Kidney (tissue), 14 donors: ENCODE measurements around the gene ATAD3C. TPM values are rescaled to one million over a fixed set of nuclear protein-coding genes. Genes with fewer than 3 reads are reported as not detected.

Experiments used
- DNase-seq, 5 donors: peaks; one replicate each; pipeline ENCODE4 v3.0.0-alpha.2; 2013 to 2020
- FAIRE-seq: peaks from 2 replicates; lab custom pipeline; 2012; peaks lifted over from hg19 to GRCh38; lab: Jason Lieb, UNC
- H3K27ac ChIP-seq, 2 donors: one replicate each; pipeline ENCODE4 v1.7.0; 2013; ENCODE audit warnings: low read depth in 2 of 2, low read length in 2 of 2, inconsistent platforms in 1 of 2
- H3K27me3 ChIP-seq: one replicate; pipeline ENCODE4 v1.7.1; 2013; ENCODE audit warnings: low read length, inconsistent platforms; ENCODE audit not compliant: control insufficient read depth, insufficient read depth
- H3K36me3 ChIP-seq, 3 donors: one replicate each; pipeline versions ENCODE4 v1.7.0 to v1.7.1; 2013; ENCODE audit warnings: low read length in 3 of 3, control low read depth in 1 of 3, inconsistent platforms in 1 of 3; ENCODE audit not compliant: insufficient read depth in 3 of 3, control insufficient read depth in 2 of 3
- H3K4me1 ChIP-seq, 3 donors: one replicate each; pipeline versions ENCODE4 v1.7.0 to v1.7.1; 2013; ENCODE audit warnings: low read length in 3 of 3, inconsistent platforms in 1 of 3, low read depth in 1 of 3; ENCODE audit not compliant: control insufficient read depth in 2 of 3, insufficient read depth in 2 of 3
- H3K4me3 ChIP-seq, 3 donors: one replicate each; pipeline versions ENCODE4 v1.7.0 to v1.8.1; 2013; ENCODE audit warnings: low read length in 3 of 3, control low read depth in 1 of 3, inconsistent platforms in 1 of 3
- H3K9ac ChIP-seq, 3 donors: one replicate each; pipeline versions ENCODE4 v1.7.0 to v1.7.1; 2013; ENCODE audit warnings: low read length in 3 of 3, control low read depth in 1 of 3, inconsistent platforms in 1 of 3
- H3K9me3 ChIP-seq, 3 donors: one replicate each; pipeline versions ENCODE4 v1.7.0 to v1.7.1; 2013; ENCODE audit warnings: low read length in 3 of 3, control low read depth in 1 of 3, inconsistent platforms in 1 of 3; ENCODE audit not compliant: control insufficient read depth in 2 of 3, insufficient read depth in 1 of 3
- CTCF ChIP-seq: IDR thresholded peaks from 3 replicates; pipeline ENCODE4 v1.5.1; 2012; ENCODE audit warnings: mild to moderate bottlenecking, moderate library complexity, borderline replicate concordance; ENCODE audit not compliant: insufficient read depth; ENCODE audit errors: extremely low read depth
- intact Hi-C: fragments of 100-400 bp; cut with DNase I; formaldehyde crosslinking; loops from one replicate; pipeline ENCODE4 v1.11.1; 2022
- polyA plus RNA-seq: library from polyadenylated mRNA; stranded (reverse); fragments of 350-450 nt; fragmentation: Illumina TruSeq; extraction: RNeasy Lipid Tissue Mini Kit (QIAGEN cat#74804); gene quantifications from one replicate; pipeline ENCODE4 v1.2.3, GENCODE V29; 2014; ENCODE audit warnings: low read depth, low replicate concordance; ENCODE audit not compliant: insufficient read depth
- total RNA-seq: library from RNA; stranded (reverse); fragmentation: NEBNext Ultra II Directional; extraction: Animal tissue kit (Norgen Biotek cat#: 25700); gene quantifications from one replicate; pipeline ENCODE4 v1.2.1, GENCODE V29; 2021
- donor health status: control.
- donor health status: control.
- donor health status: control.
- donor health status: control.
- donor health status: control.
- donor health status: DM: yes; HTN: yes; CAD: no.
- donor health status: Normal renal cell carcinoma (clear cell type).

The ATAD3C gene
- total and polyA plus RNA-seq, 2 donors from 2014 or later, result 10.0 to 14.3 TPM

DNA sequence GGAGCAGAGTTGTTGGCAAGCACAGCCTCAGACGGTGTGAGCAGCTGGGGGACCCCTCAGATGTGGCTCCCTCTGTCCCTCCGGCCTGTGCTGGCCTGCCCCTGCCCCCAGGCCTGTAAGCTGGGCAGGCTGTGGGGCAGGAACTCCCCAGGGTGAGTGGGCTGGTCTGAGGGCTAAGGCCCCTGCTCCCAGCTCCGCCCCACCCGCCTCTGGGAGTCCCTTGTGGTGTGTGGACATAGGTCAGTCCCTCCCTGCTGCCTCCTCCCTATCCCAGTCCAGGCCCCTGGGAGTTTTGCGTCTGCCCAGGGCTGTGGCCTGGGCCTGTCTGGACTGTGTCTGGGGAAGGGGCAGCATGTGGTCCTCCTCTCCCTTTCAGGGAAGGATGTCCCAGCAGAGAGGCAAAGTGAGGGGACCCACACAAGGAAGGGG lies 17.6 kb upstream of the ATAD3C start:
- Histone ChIP-seq H3K27me3 (no peaks in the 10 kb centered on the region), H3K4me3 (no peak overlapping the region), H3K36me3 (no peaks in the 10 kb centered on the region), H3K4me1 (peaks cover 0 to 38% (median 6%) of the 10 kb centered on the region in 3 donors), H3K9me3 (no peaks in the 10 kb centered on the region), H3K27ac (peak overlapping the region; percentile 72 to 91), H3K9ac (no peak overlapping the region)
- FAIRE-seq (no peak), DNase-seq (peak in 4 of 5 donors; percentile 37 to 93 (median 62))
- no peak for TF ChIP-seq CTCF
- intact Hi-C loops, result no loop called here

- Histone ChIP-seq H3K9ac (peak overlapping the region in 1 of 3 donors; percentile 19), H3K4me3 (no peak overlapping the region), H3K27me3 (no peaks in the 10 kb centered on the region), H3K4me1 (peaks cover 0 to 44% (median 7%) of the 10 kb centered on the region in 3 donors), H3K27ac (peak overlapping the region; percentile 72 to 91), H3K9me3 (no peaks in the 10 kb centered on the region), H3K36me3 (no peaks in the 10 kb centered on the region)
- TF ChIP-seq CTCF, result no peak
- DNase-seq (peak in 2 of 5 donors; percentile 71 to 82), FAIRE-seq (no peak)
- intact Hi-C loops, result no loop called here
Measured at GRCh38 chr1:1432274-1432950, 17.1 kb upstream of the ATAD3C start.

DNA sequence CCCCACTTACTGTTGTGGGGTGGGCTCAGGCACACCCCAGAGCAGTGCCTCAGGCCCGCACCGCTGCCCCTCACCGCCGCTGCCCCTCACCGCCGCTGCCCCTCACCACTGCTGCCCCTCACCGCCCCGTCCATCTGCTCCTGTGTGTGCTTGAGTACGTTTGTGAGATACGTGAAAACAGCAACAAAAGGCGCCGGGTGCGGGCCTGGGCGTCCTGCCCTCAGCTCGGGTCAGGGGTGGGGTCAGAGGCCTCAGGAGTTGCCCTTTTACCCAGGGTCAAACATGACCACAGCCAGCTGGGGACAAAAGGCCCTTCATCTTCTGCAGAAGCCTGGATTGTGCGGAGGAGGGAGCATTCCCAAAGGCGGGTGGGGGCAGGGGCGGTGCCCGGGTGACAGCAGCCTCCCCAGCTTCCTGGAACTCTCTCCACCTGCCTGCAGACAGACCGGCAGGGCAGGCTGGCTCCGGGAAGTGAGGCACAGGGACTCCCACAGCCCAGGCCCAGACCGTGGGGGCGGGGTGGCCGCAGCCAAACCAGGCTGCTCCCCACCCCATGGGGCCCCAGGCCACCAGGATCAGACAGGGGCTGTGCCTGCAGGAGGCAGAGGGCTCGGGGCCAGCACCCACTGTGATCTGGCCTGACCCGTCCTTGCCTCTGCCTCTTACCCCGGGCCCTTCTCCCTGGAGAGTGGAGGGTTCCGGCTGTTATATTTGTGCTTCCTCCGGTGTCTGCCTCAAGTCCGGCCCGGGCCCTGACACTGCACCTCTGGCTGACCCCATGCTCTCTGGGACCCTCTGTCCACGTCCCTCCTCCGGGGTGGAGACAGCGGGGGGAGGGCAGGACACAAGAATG lies 16.3 kb upstream of the ATAD3C start:
- DNase-seq, result peak; percentile 82 to 97 (median 86)
- no peak for FAIRE-seq
- Histone ChIP-seq H3K27me3 (no peaks in the 10 kb centered on the region), H3K4me3 (no peak overlapping the region), H3K9me3 (no peaks in the 10 kb centered on the region), H3K36me3 (no peaks in the 10 kb centered on the region), H3K9ac (peak overlapping the region in 1 of 3 donors; percentile 26), H3K4me1 (peaks cover 0 to 48% (median 12%) of the 10 kb centered on the region in 3 donors), H3K27ac (peak overlapping the region; percentile 86 to 91)
- TF ChIP-seq CTCF, result no peak
- intact Hi-C loops, result no loop called here
